IPS DF 4.7 (cell line): Measurements from ENCODE around the gene COMMD4.

Experiments used
- DNase-seq: peaks from one replicate; pipeline ENCODE4 v3.0.0-alpha.2; 2013; ENCODE audit warnings: low spot score; ENCODE audit errors: extremely low read depth

COMMD4 gene

GRCh38 chr15:75356006-75356405, 20.1 kb downstream of the COMMD4 start:
- no peak for DNase-seq

GRCh38 chr15:75356517-75356916, 20.7 kb downstream of the COMMD4 start:
- no peak for DNase-seq

- no peak for DNase-seq
These were observed 22.3 kb downstream of the COMMD4 start for GRCh38 chr15:75357976-75358673.

- no peak for DNase-seq
These were observed 23.1 kb downstream of the COMMD4 start for GRCh38 chr15:75358771-75359536.

GRCh38 chr15:75359537-75360250, 23.8 kb downstream of the COMMD4 start:
- no peak for DNase-seq

- DNase-seq = no peak
These were observed 24.5 kb downstream of the COMMD4 start for GRCh38 chr15:75360391-75360790.

- no peak for DNase-seq
These were observed 25.0 kb downstream of the COMMD4 start for GRCh38 chr15:75360856-75361255.

GRCh38 chr15:75361361-75361988, 25.6 kb downstream of the COMMD4 start:
- no peak for DNase-seq

GRCh38 chr15:75361989-75362641, 26.3 kb downstream of the COMMD4 start:
- DNase-seq = no peak

GRCh38 chr15:75362642-75363249, 26.9 kb downstream of the COMMD4 start:
- no peak for DNase-seq

- DNase-seq = no peak
These were observed 27.9 kb downstream of the COMMD4 start for GRCh38 chr15:75363786-75364185.

- DNase-seq = no peak
These were observed 29.0 kb downstream of the COMMD4 start for GRCh38 chr15:75364881-75365280.

GRCh38 chr15:75366163-75366562, 30.3 kb downstream of the COMMD4 start:
- no peak for DNase-seq

- DNase-seq = no peak
These were observed 31.1 kb downstream of the COMMD4 start for GRCh38 chr15:75367006-75367405.

- DNase-seq = no peak
These were observed 31.6 kb downstream of the COMMD4 start for GRCh38 chr15:75367406-75367912.

GRCh38 chr15:75367913-75368688, 32.2 kb downstream of the COMMD4 start, which contains the start of gene MAN2C1:
Gene MAN2C1 (minus strand): TSS chr15:75368607. CDS start chr15:75368583, 24 bp downstream.
- DNase-seq = peak; percentile 89

GRCh38 chr15:75368689-75369239, 32.9 kb downstream of the COMMD4 start:
- no peak for DNase-seq

- no peak for DNase-seq
These were observed 34.2 kb downstream of the COMMD4 start for GRCh38 chr15:75369897-75370581.

GRCh38 chr15:75371486-75371885, 35.6 kb downstream of the COMMD4 start:
- DNase-seq = no peak
